OCI-LY3 (cell line): ENCODE measurements around the gene B3GLCT.
A peak's percentile ranks its signal among the peaks of the same experiment; 100 is the strongest.

ENCODE experiments used
- H2AFZ ChIP-seq: fragments of 200-600, 300-600 bp; shearing (Covaris generic); 2 replicates; pipeline ENCODE4 v1.6.0; 2014; ENCODE audit warnings: antibody characterized with exemption, low read depth, low read length
- H3K27ac ChIP-seq: fragments of 200-600, 300-600 bp; sonication (generic); 2 replicates; pipeline ENCODE4 v1.5.1; 2014; ENCODE audit warnings: mild to moderate bottlenecking, low read length, moderate library complexity, mixed read lengths
- H3K27me3 ChIP-seq: fragments of 200-600, 300-600 bp; sonication (generic); 2 replicates; pipeline ENCODE4 v1.6.1; 2014; ENCODE audit warnings: low read depth, low read length, mixed read lengths
- H3K36me3 ChIP-seq: fragments of 200-600, 300-600 bp; sonication (generic); replicated peaks from 2 replicates; pipeline ENCODE3; 2014; ENCODE audit warnings: low read depth, low read length, mixed read lengths
- H3K4me1 ChIP-seq: fragments of 300-600, 200-600 bp; sonication (generic); 2 replicates; pipeline ENCODE4 v1.6.1; 2014; ENCODE audit warnings: low read length, mixed read lengths
- H3K4me2 ChIP-seq: fragments of 200-600, 300-600 bp; sonication (generic); 2 replicates; pipeline ENCODE4 v1.6.1; 2014; ENCODE audit warnings: low read length, mixed read lengths
- H3K4me3 ChIP-seq: fragments of 300-600, 200-600 bp; sonication (generic); 2 replicates; pipeline ENCODE4 v1.5.1; 2014; ENCODE audit warnings: antibody characterized with exemption, mild to moderate bottlenecking, low read length, moderate library complexity
- H3K79me2 ChIP-seq: fragments of 300-600, 200-600 bp; shearing (Covaris generic); 2 replicates; pipeline ENCODE4 v1.6.1; 2014; ENCODE audit warnings: mild to moderate bottlenecking, low read length, mixed read lengths
- H3K9ac ChIP-seq: fragments of 300-600, 200-600 bp; shearing (Covaris generic); 2 replicates; pipeline ENCODE4 v1.6.0; 2014; ENCODE audit warnings: mild to moderate bottlenecking, low read length, moderate library complexity
- H3K9me3 ChIP-seq: fragments of 200-600, 300-600 bp; shearing (Covaris generic); 2 replicates; pipeline ENCODE4 v1.6.1; 2014; ENCODE audit warnings: low read length, mixed read lengths; ENCODE audit not compliant: insufficient read depth
- H4K20me1 ChIP-seq: fragments of 200-600, 300-600 bp; sonication (generic); 2 replicates; pipeline ENCODE4 v1.6.1; 2016; ENCODE audit warnings: low read length, mixed read lengths; ENCODE audit not compliant: insufficient read depth
- CTCF ChIP-seq: fragments of 200-600, 300-600 bp; sonication (generic); IDR thresholded peaks from 2 replicates; pipeline ENCODE4 v1.5.1; 2014; ENCODE audit warnings: antibody characterized with exemption, low read length, low read depth
- EZH2phosphoT487 ChIP-seq: fragments of 200-600 bp; shearing (Covaris generic); IDR thresholded peaks from 2 replicates; pipeline ENCODE4 v1.6.1; 2018; ENCODE audit warnings: antibody characterized with exemption, mixed run types, low read depth

Gene B3GLCT

GRCh38 chr13:31367410-31367809 lies 167.6 kb downstream of the B3GLCT start:
- H3K27me3 ChIP-seq: peaks cover 8% of the 10 kb centered on the region; the same call in 1 of the 2 replicates
- H3K4me3 ChIP-seq: no peak overlapping the region
- H3K9ac ChIP-seq: no peak overlapping the region
- no peaks in the 10 kb centered on the region for H4K20me1 ChIP-seq
- no peak overlapping the region for H3K27ac ChIP-seq
- no peaks in the 10 kb centered on the region for H3K36me3 ChIP-seq
- no peak overlapping the region for H3K4me2 ChIP-seq
- TF ChIP-seq CTCF (peak; percentile 59), EZH2phosphoT487 (no peak)
- no peaks in the 10 kb centered on the region for H3K79me2 ChIP-seq
- H3K4me1 ChIP-seq: peaks cover 2% of the 10 kb centered on the region; the same call in 1 of the 2 replicates
- H2AFZ ChIP-seq: no peak overlapping the region
- H3K9me3 ChIP-seq: no peaks in the 10 kb centered on the region

GRCh38 chr13:31369213-31369612 lies 169.4 kb downstream of the B3GLCT start:
- no peak overlapping the region for H3K27ac ChIP-seq
- no peak overlapping the region for H3K4me2 ChIP-seq
- H3K9ac ChIP-seq: no peak overlapping the region
- no peaks in the 10 kb centered on the region for H3K79me2 ChIP-seq
- no peaks in the 10 kb centered on the region for H4K20me1 ChIP-seq
- no peaks in the 10 kb centered on the region for H3K36me3 ChIP-seq
- H3K9me3 ChIP-seq: no peaks in the 10 kb centered on the region
- TF ChIP-seq CTCF (no peak), EZH2phosphoT487 (no peak)
- H2AFZ ChIP-seq: no peak overlapping the region
- H3K4me1 ChIP-seq: peaks cover 6% of the 10 kb centered on the region; the same call in 1 of the 2 replicates
- no peak overlapping the region for H3K4me3 ChIP-seq
- peaks cover 8% of the 10 kb centered on the region; the same call in 1 of the 2 replicates for H3K27me3 ChIP-seq

GRCh38 chr13:31372454-31372853 lies 172.7 kb downstream of the B3GLCT start:
- Histone ChIP-seq H3K79me2 (no peaks in the 10 kb centered on the region), H4K20me1 (no peaks in the 10 kb centered on the region), H3K27me3 (peaks cover 8% of the 10 kb centered on the region; the same call in 1 of the 2 replicates), H3K9ac (no peak overlapping the region), H3K4me2 (no peak overlapping the region), H3K36me3 (no peaks in the 10 kb centered on the region), H3K27ac (no peak overlapping the region), H2AFZ (peak overlapping the region; percentile 41; the same call in 1 of the 2 replicates), H3K4me1 (peaks cover 6% of the 10 kb centered on the region; the same call in 1 of the 2 replicates), H3K9me3 (no peaks in the 10 kb centered on the region), H3K4me3 (no peak overlapping the region)
- no peak for TF ChIP-seq EZH2phosphoT487
- no peak for TF ChIP-seq CTCF

GRCh38 chr13:31374682-31375081 lies 174.9 kb downstream of the B3GLCT start:
- H4K20me1 ChIP-seq: no peaks in the 10 kb centered on the region
- TF ChIP-seq CTCF: no peak
- no peak for TF ChIP-seq EZH2phosphoT487
- H3K4me2 ChIP-seq: no peak overlapping the region
- H3K27me3 ChIP-seq: peaks cover 7% of the 10 kb centered on the region; the same call in 1 of the 2 replicates
- no peaks in the 10 kb centered on the region for H3K79me2 ChIP-seq
- no peak overlapping the region for H3K4me3 ChIP-seq
- H3K27ac ChIP-seq: no peak overlapping the region
- H3K36me3 ChIP-seq: no peaks in the 10 kb centered on the region
- H3K4me1 ChIP-seq: peaks cover 6% of the 10 kb centered on the region; the same call in 1 of the 2 replicates
- H2AFZ ChIP-seq: no peak overlapping the region
- H3K9ac ChIP-seq: no peak overlapping the region
- no peaks in the 10 kb centered on the region for H3K9me3 ChIP-seq
